ENCODE data around the gene SENP6.

GRCh38 chr6:75676377-75676776, 74.7 kb downstream of the SENP6 start:
- TF ChIP-seq CTCF (IDR thresholded peaks at IDR 0.05) (no peak), POLR2A (IDR thresholded peaks at IDR 0.05) (no peak)
